H1 (cell line): ENCODE data around the gene GCK. TPM values are rescaled to one million over a fixed set of nuclear protein-coding genes. Genes with fewer than 3 reads are reported as not detected.

Experiments
- CTCF ChIA-PET: fragments of 300-600 bp; sonication (Branson Sonifier 250); formaldehyde crosslinking; loops from one replicate; lab custom pipeline; 2021; ENCODE audit not compliant: partially characterized antibody; lab: Charles Lee
- POLR2A ChIA-PET: fragments of 300-600 bp; sonication (Branson Sonifier 250); formaldehyde crosslinking; loops from one replicate; lab custom pipeline; 2021; ENCODE audit warnings: inconsistent platforms; ENCODE audit not compliant: partially characterized antibody; lab: Charles Lee
- DNase-seq, 2 experiments: peaks; one replicate each; pipeline versions ENCODE4 v3.0.0 to v3.0.0-alpha.2; 2010 to 2022; ENCODE audit warnings: low spot score in 2 of 2, low read depth in 1 of 2, mixed read lengths in 1 of 2
- FAIRE-seq: peaks from 2 replicates; lab custom pipeline; 2011; peaks lifted over from hg19 to GRCh38; lab: Jason Lieb, UNC
- H2AFZ ChIP-seq: 2 replicates; pipeline ENCODE4 v1.8.1; 2012; ENCODE audit warnings: low read length, inconsistent platforms
- H2AK5ac ChIP-seq: 2 replicates; pipeline ENCODE4 v1.6.1; 2013; ENCODE audit warnings: low read depth, low read length
- H2BK120ac ChIP-seq: replicated peaks from 2 replicates; pipeline ENCODE3; 2013; ENCODE audit warnings: low read depth, low read length, inconsistent platforms
- H2BK12ac ChIP-seq: 2 replicates; pipeline ENCODE4 v1.6.1; 2013; ENCODE audit warnings: low read depth, low read length
- H2BK15ac ChIP-seq: 2 replicates; pipeline ENCODE4 v1.6.1; 2013; ENCODE audit warnings: low read length
- H2BK20ac ChIP-seq: 2 replicates; pipeline ENCODE4 v1.6.1; 2013; ENCODE audit warnings: low read length
- H2BK5ac ChIP-seq: 2 replicates; pipeline ENCODE4 v1.6.1; 2013; ENCODE audit warnings: low read depth, low read length
- H3K14ac ChIP-seq: 2 replicates; pipeline ENCODE4 v1.6.1; 2013; ENCODE audit warnings: inconsistent platforms; ENCODE audit not compliant: insufficient read length
- H3K18ac ChIP-seq: 2 replicates; pipeline ENCODE4 v1.6.1; 2013; ENCODE audit warnings: low read length; ENCODE audit errors: extremely low read depth
- H3K23ac ChIP-seq: 2 replicates; pipeline ENCODE4 v1.6.1; 2013; ENCODE audit warnings: inconsistent platforms; ENCODE audit not compliant: insufficient read length
- H3K23me2 ChIP-seq: 2 replicates; pipeline ENCODE4 v1.6.1; 2013; ENCODE audit warnings: low read depth, low read length
- H3K27ac ChIP-seq: 2 replicates; pipeline ENCODE4 v1.6.1; 2011; ENCODE audit warnings: low read depth, low read length, inconsistent platforms
- H3K27me3 ChIP-seq, 4 experiments: replicated peaks in 1 of 4; 1 replicate in 1 of 4; 2 replicates in 3 of 4; pipeline versions ENCODE4 v1.6.1 to v1.8.1; 2011 to 2013; ENCODE audit warnings: low read length in 3 of 4, mild to moderate bottlenecking in 3 of 4, inconsistent platforms in 2 of 4, mixed read lengths in 2 of 4, moderate library complexity in 1 of 4; ENCODE audit not compliant: control insufficient read depth in 3 of 4, insufficient read depth in 3 of 4; ENCODE audit errors: extremely low read depth in 1 of 4
- H3K36me3 ChIP-seq, 4 experiments: 2 replicates each; pipeline versions ENCODE4 v1.6.1 to v1.8.1; 2011 to 2013; ENCODE audit warnings: mild to moderate bottlenecking in 4 of 4, low read length in 3 of 4, moderate library complexity in 2 of 4, control low read depth in 1 of 4, inconsistent platforms in 1 of 4; ENCODE audit not compliant: insufficient read depth in 4 of 4, control insufficient read depth in 2 of 4
- H3K4ac ChIP-seq: replicated peaks from 2 replicates; pipeline ENCODE3; 2013; ENCODE audit warnings: low read length, low read depth, mixed read lengths, inconsistent platforms; ENCODE audit not compliant: insufficient read length
- H3K4me1 ChIP-seq, 4 experiments: replicated peaks in 1 of 4; 1 replicate in 1 of 4; 2 replicates in 3 of 4; pipeline versions ENCODE4 v1.6.1 to v1.8.1; 2011 to 2013; ENCODE audit warnings: low read length in 3 of 4, inconsistent platforms in 2 of 4, mixed read lengths in 1 of 4; ENCODE audit not compliant: insufficient read depth in 4 of 4, control insufficient read depth in 3 of 4
- H3K4me2 ChIP-seq, 2 experiments: 2 replicates each; pipeline versions ENCODE4 v1.6.1 to v1.8.1; 2011 to 2013; ENCODE audit warnings: low read depth in 2 of 2, low read length in 2 of 2, control low read depth in 1 of 2, inconsistent platforms in 1 of 2, mild to moderate bottlenecking in 1 of 2; ENCODE audit not compliant: insufficient read depth in 1 of 2
- H3K4me3 ChIP-seq, 4 experiments: fragments of 200-600, 300-600 bp in 1 of 4; sonication (generic), shearing (Covaris generic), sonication (Bioruptor Twin) in 1 of 4; 2 replicates each; pipeline versions ENCODE4 v1.5.1 to v1.8.1; 2011 to 2016; ENCODE audit warnings: low read length in 4 of 4, low read depth in 3 of 4, control low read depth in 2 of 4, inconsistent platforms in 2 of 4, mild to moderate bottlenecking in 2 of 4, mixed read lengths in 1 of 4, moderate library complexity in 1 of 4; ENCODE audit not compliant: insufficient read depth in 2 of 4; ENCODE audit errors: extremely low read depth in 1 of 4
- H3K56ac ChIP-seq: replicated peaks from 2 replicates; pipeline ENCODE3; 2013; ENCODE audit warnings: low read depth, mild to moderate bottlenecking, mixed read lengths, low read length, inconsistent platforms; ENCODE audit not compliant: insufficient read length
- H3K79me1 ChIP-seq: 2 replicates; pipeline ENCODE4 v1.6.1; 2013; ENCODE audit warnings: low read depth, low read length, control low read depth
- H3K79me2 ChIP-seq, 2 experiments: 2 replicates each; pipeline versions ENCODE4 v1.6.1 to v1.8.1; 2012 to 2013; ENCODE audit warnings: low read length in 2 of 2, mild to moderate bottlenecking in 2 of 2, inconsistent platforms in 1 of 2; ENCODE audit not compliant: insufficient read depth in 2 of 2, control insufficient read depth in 1 of 2
- H3K9ac ChIP-seq, 4 experiments: replicated peaks in 1 of 4; 1 replicate in 1 of 4; 2 replicates in 3 of 4; pipeline versions ENCODE4 v1.6.1 to v1.8.1; 2011 to 2013; ENCODE audit warnings: low read depth in 3 of 4, low read length in 3 of 4, control low read depth in 2 of 4, mild to moderate bottlenecking in 2 of 4, moderate library complexity in 2 of 4, inconsistent platforms in 1 of 4; ENCODE audit errors: extremely low read depth in 1 of 4
- H3K9me3 ChIP-seq, 2 experiments: 2 replicates each; pipeline versions ENCODE4 v1.6.1 to v1.8.1; 2012 to 2013; ENCODE audit warnings: mild to moderate bottlenecking in 2 of 2, moderate library complexity in 2 of 2, control low read depth in 1 of 2, inconsistent platforms in 1 of 2, low read depth in 1 of 2, low read length in 1 of 2, mixed read lengths in 1 of 2; ENCODE audit not compliant: insufficient read depth in 2 of 2
- H4K20me1 ChIP-seq, 2 experiments: replicated peaks in 1 of 2; 2 replicates each; pipeline versions ENCODE3 to v1.8.1; 2011 to 2013; ENCODE audit warnings: inconsistent platforms in 2 of 2, low read length in 2 of 2, mild to moderate bottlenecking in 1 of 2; ENCODE audit not compliant: insufficient read depth in 2 of 2, control insufficient read depth in 1 of 2
- H4K5ac ChIP-seq: 2 replicates; pipeline ENCODE4 v1.6.1; 2013; ENCODE audit warnings: low read length, low read depth, mixed read lengths, inconsistent platforms; ENCODE audit not compliant: insufficient read length
- H4K8ac ChIP-seq: 2 replicates; pipeline ENCODE4 v1.8.0; 2013; ENCODE audit warnings: mild to moderate bottlenecking, moderate library complexity, low read length, inconsistent platforms; ENCODE audit not compliant: insufficient read depth; ENCODE audit errors: extremely low read depth
- H4K91ac ChIP-seq: replicated peaks from 2 replicates; pipeline ENCODE3; 2013; ENCODE audit warnings: low read length, mixed read lengths, inconsistent platforms; ENCODE audit not compliant: insufficient read length
- BRCA1 ChIP-seq: IDR thresholded peaks from 2 replicates; pipeline ENCODE4 v1.6.1; 2012; ENCODE audit warnings: low read depth, low read length, improper control_type of control experiment
- CBX8 ChIP-seq: fragments of 300-800, 300-1000 bp; sonication (generic); IDR thresholded peaks from 2 replicates; pipeline ENCODE4 v1.7.1; 2016; ENCODE audit warnings: low read depth, low read length, borderline replicate concordance
- HDAC6 ChIP-seq: IDR thresholded peaks from one replicate; pipeline ENCODE4 v1.7.1; 2012; ENCODE audit warnings: low read depth, mild to moderate bottlenecking, inconsistent platforms, low read length, moderate library complexity
- NRF1 ChIP-seq: IDR thresholded peaks from 2 replicates; pipeline ENCODE4 v1.6.1; 2011; ENCODE audit warnings: mild to moderate bottlenecking, low read depth, low read length, improper control_type of control experiment
- RAD21 ChIP-seq, 2 experiments: IDR thresholded peaks in 1 of 2; conservative IDR thresholded peaks in 1 of 2; 2 replicates each; pipeline ENCODE4 v1.6.1; 2011; ENCODE audit warnings: low read depth in 2 of 2, low read length in 2 of 2, improper control_type of control experiment in 1 of 2, inconsistent platforms in 1 of 2, mild to moderate bottlenecking in 1 of 2, moderate library complexity in 1 of 2
- WGBS, 2 experiments: shearing (Covaris generic) in 1 of 2; methylation state at CpG; one replicate each; pipeline versions ENCODE4 v1.1.6 to v1.1.7; 2013 to 2015; ENCODE audit warnings: low lambda C conversion rate in 2 of 2, mixed read lengths in 2 of 2, inconsistent platforms in 1 of 2, low coverage in 1 of 2, missing lambda C conversion rate in 1 of 2; ENCODE audit not compliant: insufficient replicate concordance in 2 of 2, insufficient coverage in 1 of 2, insufficient read length in 1 of 2; ENCODE audit errors: extremely low coverage in 1 of 2, missing lambda C conversion rate in 1 of 2; 5-methylcytosine and 5-hydroxymethylcytosine counted together
- polyA plus RNA-seq, 7 experiments: library from polyadenylated mRNA; depleted of rRNA in 3 of 7; stranded (reverse) in 5 of 7; unstranded in 2 of 7; fragments of >200 nt in 5 of 7; fragments of 200-250 nt in 2 of 7; gene quantifications; 1 replicate in 5 of 7; 2 replicates in 1 of 7; 4 replicates in 1 of 7; pipeline versions ENCODE4 v1.2.1 to v1.2.3, GENCODE V29; 2011 to 2013; ENCODE audit warnings: missing spikeins in 2 of 7, mixed read lengths in 2 of 7
- total RNA-seq: library from RNA; stranded (reverse); fragmentation: NEBNext Ultra II Directional; extraction: Animal tissue kit (Norgen Biotek cat#: 25700); gene quantifications from 2 replicates; pipeline ENCODE4 v1.2.1, GENCODE V29; 2021
- TF ChIP-seq, protein P1 (sequence below): IDR thresholded peaks from 2 replicates; pipeline ENCODE4 v1.6.1; 2012; ENCODE audit warnings: low read length, inconsistent platforms

The GCK gene
- total and polyA plus RNA-seq, 2 of the 8 experiments (the other 6 are each of a cell fraction or from before 2014, with no cell fraction given) = 2.4 to 4.9 TPM

DNA sequence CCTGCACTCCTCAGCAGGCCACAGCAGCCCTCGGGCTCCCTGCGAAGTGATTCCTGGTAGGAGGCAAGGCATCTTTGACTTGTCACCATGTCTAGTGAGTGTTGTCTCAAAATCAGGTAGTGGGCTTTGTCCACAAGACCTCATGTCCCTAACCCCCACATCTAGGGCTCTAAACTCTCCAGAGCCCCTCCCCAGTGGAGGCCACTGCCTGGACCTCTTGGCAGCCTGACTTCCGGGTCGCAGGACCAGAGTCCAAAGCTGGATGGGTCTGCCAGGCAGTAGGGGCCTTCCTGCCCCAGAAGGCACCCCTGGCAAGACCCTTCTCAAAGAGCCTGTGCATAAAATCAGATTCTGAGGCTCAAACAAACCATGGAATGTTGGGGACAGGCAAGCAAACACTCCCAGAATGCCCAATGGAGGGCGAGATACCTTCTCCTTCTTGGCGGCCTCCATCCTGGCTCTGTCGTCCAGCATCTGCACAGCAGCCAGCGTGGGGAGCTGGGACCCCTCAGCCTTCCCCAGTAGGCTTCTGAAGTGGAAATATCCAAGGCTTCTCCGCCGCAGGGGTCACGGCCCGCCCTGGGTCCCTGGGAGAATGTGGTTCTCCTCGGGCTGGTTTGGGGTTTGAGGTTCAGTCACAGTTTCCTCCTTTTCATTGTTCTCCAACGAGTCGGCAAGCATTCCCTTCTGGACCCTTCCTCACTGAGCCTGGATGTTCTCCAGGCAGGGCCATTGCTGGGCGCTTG lies 586 bp downstream of the GCK start:
- no peak overlapping the region for H4K91ac ChIP-seq
- H2BK15ac ChIP-seq = no peak overlapping the region
- no peak overlapping the region for H4K5ac ChIP-seq
- H3K56ac ChIP-seq = no peak overlapping the region
- no peaks in the 10 kb centered on the region for H3K79me2 ChIP-seq
- no peak overlapping the region for H3K4me3 ChIP-seq
- no peak for FAIRE-seq
- H3K18ac ChIP-seq = no peak overlapping the region
- H3K14ac ChIP-seq = no peak overlapping the region
- no peak overlapping the region for H2BK120ac ChIP-seq
- no peak overlapping the region for H3K27ac ChIP-seq
- 92% methylated on average over 16 of the region's 16 CpGs; no CpG with 5 or more reads in 1 of the 2 experiments for WGBS, 2 experiments
- no peaks in the 10 kb centered on the region for H4K20me1 ChIP-seq
- H3K4ac ChIP-seq = no peak overlapping the region
- no peak overlapping the region for H2BK12ac ChIP-seq
- H3K4me2 ChIP-seq = no peak overlapping the region
- ChIA-PET POLR2A (interaction anchor here (1.0 kb wide), 1 partner anchor 49 kb away, joined by 3 read pairs; no protein-coding TSS in a partner anchor), CTCF (interaction anchor here (0.6 to 0.9 kb wide), 3 partner anchors 12 to 81 kb away, joined by 3 read pairs; partner anchors contain the start of gene YKT6)
- TF ChIP-seq RAD21 (IDR thresholded peaks at IDR 0.05 in 1 of 2, conservative IDR thresholded peaks at IDR 0.05 in 1 of 2; ENCODE audit: low read depth in 2 of 2, low read length in 2 of 2) (no peak), NRF1 (no peak), HDAC6 (no peak), CBX8 (no peak), BRCA1 (no peak)
- TF ChIP-seq, protein P1, sequence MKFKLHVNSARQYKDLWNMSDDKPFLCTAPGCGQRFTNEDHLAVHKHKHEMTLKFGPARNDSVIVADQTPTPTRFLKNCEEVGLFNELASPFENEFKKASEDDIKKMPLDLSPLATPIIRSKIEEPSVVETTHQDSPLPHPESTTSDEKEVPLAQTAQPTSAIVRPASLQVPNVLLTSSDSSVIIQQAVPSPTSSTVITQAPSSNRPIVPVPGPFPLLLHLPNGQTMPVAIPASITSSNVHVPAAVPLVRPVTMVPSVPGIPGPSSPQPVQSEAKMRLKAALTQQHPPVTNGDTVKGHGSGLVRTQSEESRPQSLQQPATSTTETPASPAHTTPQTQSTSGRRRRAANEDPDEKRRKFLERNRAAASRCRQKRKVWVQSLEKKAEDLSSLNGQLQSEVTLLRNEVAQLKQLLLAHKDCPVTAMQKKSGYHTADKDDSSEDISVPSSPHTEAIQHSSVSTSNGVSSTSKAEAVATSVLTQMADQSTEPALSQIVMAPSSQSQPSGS = no peak
- TF ChIP-seq, all 59 proteins: peak for 0
- no peak overlapping the region for H2BK5ac ChIP-seq
- no peaks in the 10 kb centered on the region for H3K9me3 ChIP-seq
- H2AFZ ChIP-seq = no peak overlapping the region
- H3K27me3 ChIP-seq = peaks cover 0 to 3% (median 0%) of the 10 kb centered on the region in 4 experiments; a peak in 2 of 7 replicates
- H2BK20ac ChIP-seq = no peak overlapping the region
- no peak for DNase-seq
- no peaks in the 10 kb centered on the region for H3K36me3 ChIP-seq
- H3K9ac ChIP-seq = no peak overlapping the region
- H3K4me1 ChIP-seq = peaks cover 0 to 4% (median 0%) of the 10 kb centered on the region in 4 experiments; a peak in 4 of 7 replicates
- no peak overlapping the region for H2AK5ac ChIP-seq
- no peak overlapping the region for H4K8ac ChIP-seq
- H3K79me1 ChIP-seq = no peaks in the 10 kb centered on the region
- H3K23ac ChIP-seq = no peak overlapping the region
- no peaks in the 10 kb centered on the region for H3K23me2 ChIP-seq
